Stimulated activated naive CD8-positive, alpha-beta T cell treated with anti-CD3 and anti-CD28 coated beads, Interleukin-15, Interleukin-2, amounts not matched to agents 100 U/mL and 50 U/mL, for 24 hours (primary cell): Measurements from ENCODE around the gene ICAM5.
"Not testable (repeated sequence)": the region's sequence is repeated elsewhere in the genome, so short reads cannot be mapped to it uniquely, and the experiment has no call there.

Experiments used
- ATAC-seq: fragments of 150-1000 bp; cut with Tn5 transposase; one replicate; pipeline ENCODE4 v1.10.0; 2021
- DNase-seq: peaks from one replicate; pipeline ENCODE4 v3.0.0; 2021

Gene ICAM5

GRCh38 chr19:10270616-10271394 is 18.9 kb upstream of the ICAM5 start, which contains the start of gene ICAM1:
Gene ICAM1 (plus strand): TSS chr19:10271120. CDS start chr19:10271160, 40 bp downstream.
- DNase-seq (peak; percentile 85), ATAC-seq (peak; percentile 58)

GRCh38 chr19:10271543-10272086 is 18.1 kb upstream of the ICAM5 start:
- ATAC-seq, result peak; percentile 11
- DNase-seq, result peak; percentile 57

GRCh38 chr19:10274589-10274988 is 15.2 kb upstream of the ICAM5 start:
- ATAC-seq, result no peak

GRCh38 chr19:10277795-10278589 is 11.8 kb upstream of the ICAM5 start:
- DNase-seq (no peak), ATAC-seq (no peak)

More at GRCh38 chr19:10274589-10274988, 15.2 kb upstream of the ICAM5 start:
- DNase-seq, result no peak

- ATAC-seq (no peak), DNase-seq (no peak)
Measured at GRCh38 chr19:10278935-10279334, 10.8 kb upstream of the ICAM5 start.

- DNase-seq (no peak), ATAC-seq (no peak)
Measured at GRCh38 chr19:10279737-10280442, 9.9 kb upstream of the ICAM5 start.

GRCh38 chr19:10282043-10282442 is 7.7 kb upstream of the ICAM5 start:
- not testable (repeated sequence) for ATAC-seq, DNase-seq

GRCh38 chr19:10283301-10284064 is 6.3 kb upstream of the ICAM5 start:
- ATAC-seq, result no peak

GRCh38 chr19:10284065-10284959 is 5.4 kb upstream of the ICAM5 start:
- DNase-seq (no peak), ATAC-seq (no peak)

More at GRCh38 chr19:10283301-10284064, 6.3 kb upstream of the ICAM5 start:
- DNase-seq, result no peak

GRCh38 chr19:10284960-10285278 is 4.8 kb upstream of the ICAM5 start:
- DNase-seq, result no peak
- ATAC-seq, result no peak

- ATAC-seq (no peak), DNase-seq (no peak)
Measured at GRCh38 chr19:10285393-10285792, 4.4 kb upstream of the ICAM5 start.

GRCh38 chr19:10286803-10287737 is 2.7 kb upstream of the ICAM5 start, which contains the start of gene ICAM4:
Gene ICAM4 (plus strand): TSS chr19:10286955. CDS start chr19:10287013, 58 bp downstream.
- ATAC-seq (peak; percentile 34), DNase-seq (peak; percentile 58)

- peak; percentile 7 for ATAC-seq
- DNase-seq, result peak; percentile 64
Measured at GRCh38 chr19:10288662-10289166, 1.0 kb upstream of the ICAM5 start.

GRCh38 chr19:10289167-10289835 is 451 bp upstream of the ICAM5 start:
- DNase-seq, result peak; percentile 76
- peak; percentile 47 for ATAC-seq

- ATAC-seq, result no peak
- DNase-seq, result no peak
Measured at GRCh38 chr19:10290357-10290875, 664 bp downstream of the ICAM5 start.

GRCh38 chr19:10290876-10291553 is 1.3 kb downstream of the ICAM5 start:
- ATAC-seq (peak; percentile 10), DNase-seq (peak; percentile 72)

- ATAC-seq (no peak), DNase-seq (no peak)
Measured at GRCh38 chr19:10291554-10292205, 1.9 kb downstream of the ICAM5 start.
